Fibroblast of skin of left quadriceps (primary cell): ENCODE data around the gene SIVA1.
A peak's percentile ranks its signal among the peaks of the same experiment; 100 is the strongest.

Experiments
- DNase-seq, 2 experiments: peaks; one replicate each; pipeline ENCODE4 v3.0.0-alpha.2; 2013; ENCODE audit warnings: low read depth in 2 of 2

Gene SIVA1

GRCh38 chr14:104752735-104753527 lies at the start of gene SIVA1:
SIVA1 (plus strand) TSS chr14:104753147; CDS start chr14:104753202, 55 bp downstream.
- DNase-seq = peak; percentile 98

GRCh38 chr14:104703269-104703668 lies 49.7 kb upstream of the SIVA1 start:
- no peak for DNase-seq

- DNase-seq = no peak
Observed at GRCh38 chr14:104704252-104704651, 48.7 kb upstream of the SIVA1 start.

GRCh38 chr14:104705340-104706047 lies 47.5 kb upstream of the SIVA1 start:
- no peak for DNase-seq

GRCh38 chr14:104706733-104707607 lies 46.0 kb upstream of the SIVA1 start:
- DNase-seq = no peak

- no peak for DNase-seq
Observed at GRCh38 chr14:104707608-104708595, 45.0 kb upstream of the SIVA1 start.

GRCh38 chr14:104708606-104709268 lies 44.2 kb upstream of the SIVA1 start:
- peak in 1 of 2 experiments; percentile 24 for DNase-seq

GRCh38 chr14:104709387-104710039 lies 43.4 kb upstream of the SIVA1 start:
- no peak for DNase-seq

GRCh38 chr14:104710071-104710735 lies 42.7 kb upstream of the SIVA1 start:
- no peak for DNase-seq

GRCh38 chr14:104712881-104713734 lies 39.8 kb upstream of the SIVA1 start:
- no peak for DNase-seq

GRCh38 chr14:104714066-104714465 lies 38.9 kb upstream of the SIVA1 start:
- DNase-seq = no peak

GRCh38 chr14:104714681-104715080 lies 38.3 kb upstream of the SIVA1 start:
- no peak for DNase-seq

- no peak for DNase-seq
Observed at GRCh38 chr14:104715416-104715815, 37.5 kb upstream of the SIVA1 start.

GRCh38 chr14:104715871-104716270 lies 37.1 kb upstream of the SIVA1 start:
- DNase-seq = no peak

- DNase-seq = no peak
Observed at GRCh38 chr14:104717137-104717536, 35.8 kb upstream of the SIVA1 start.

GRCh38 chr14:104717646-104718045 lies 35.3 kb upstream of the SIVA1 start:
- DNase-seq = no peak

- DNase-seq = no peak
Observed at GRCh38 chr14:104718147-104718546, 34.8 kb upstream of the SIVA1 start.

GRCh38 chr14:104718871-104719270 lies 34.1 kb upstream of the SIVA1 start:
- DNase-seq = no peak
